Measurements from ENCODE around the gene PBRM1.
A peak's percentile ranks its signal among the peaks of the same experiment; 100 is the strongest.
"Not testable (repeated sequence)": the region's sequence is repeated elsewhere in the genome, so short reads cannot be mapped to it uniquely, and the experiment has no call there.

PBRM1 gene

DNA sequence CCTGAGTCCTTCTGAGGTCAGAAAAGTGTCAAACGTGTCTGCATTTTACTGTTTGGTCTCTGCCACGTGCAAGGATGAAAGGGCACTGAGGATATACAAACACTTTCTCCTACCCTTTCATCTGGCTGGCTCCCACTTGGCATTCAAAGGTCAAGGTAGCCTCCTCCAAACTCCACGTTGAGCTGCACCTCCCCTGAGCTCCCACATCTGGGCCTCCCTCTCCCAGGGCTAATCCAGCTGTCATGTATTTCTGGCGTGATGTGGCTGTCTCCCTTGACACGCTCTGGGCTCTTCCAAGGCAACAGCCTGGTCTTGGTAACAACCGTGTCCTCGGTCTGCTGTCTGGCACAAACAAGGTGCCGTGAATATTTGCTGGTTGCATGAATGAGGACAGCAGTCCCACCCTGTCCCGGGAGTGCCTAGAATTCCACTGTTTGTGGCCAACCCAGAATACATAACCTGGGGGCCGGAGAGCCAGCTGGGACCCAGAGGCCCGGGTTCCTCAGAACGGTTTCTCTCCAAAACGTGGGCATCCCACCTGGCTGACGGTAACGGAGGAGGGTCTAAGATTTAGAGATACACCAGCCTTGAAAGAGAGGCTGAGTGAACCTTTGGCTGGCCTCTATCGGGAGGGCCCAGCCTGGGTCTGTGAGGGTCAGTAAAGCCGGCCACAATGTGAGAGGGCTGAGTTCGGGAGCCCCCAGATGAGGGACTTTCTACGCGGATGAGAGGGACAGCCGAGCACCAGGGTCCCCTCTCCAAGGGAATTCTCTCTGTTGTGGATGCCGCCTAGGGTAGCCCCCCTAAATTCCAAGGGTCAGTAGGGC, 19.1 kb upstream of the PBRM1 start:
- DNase-seq (ENCODE audit: low read depth), result no peak

DNA sequence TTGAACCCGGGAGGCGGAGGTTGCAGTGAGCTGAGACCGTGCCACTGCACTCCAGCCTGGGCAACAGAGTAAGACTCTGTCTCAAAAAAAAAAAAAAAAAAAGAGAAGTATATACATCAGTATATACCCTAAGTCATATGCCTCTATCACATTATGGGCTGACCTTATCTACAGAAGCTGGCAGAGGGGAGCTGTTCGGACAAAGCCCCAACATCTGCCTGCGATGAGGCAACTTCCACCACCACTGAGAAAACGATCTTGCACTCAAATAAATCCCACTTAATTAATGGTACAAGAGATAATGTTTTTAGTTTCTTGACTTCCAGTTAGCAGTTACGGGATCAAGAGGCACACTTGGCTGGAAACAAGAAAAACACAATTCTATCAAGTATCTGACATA, 17.6 kb upstream of the PBRM1 start:
- no peak for DNase-seq (ENCODE audit: low read depth)

DNA sequence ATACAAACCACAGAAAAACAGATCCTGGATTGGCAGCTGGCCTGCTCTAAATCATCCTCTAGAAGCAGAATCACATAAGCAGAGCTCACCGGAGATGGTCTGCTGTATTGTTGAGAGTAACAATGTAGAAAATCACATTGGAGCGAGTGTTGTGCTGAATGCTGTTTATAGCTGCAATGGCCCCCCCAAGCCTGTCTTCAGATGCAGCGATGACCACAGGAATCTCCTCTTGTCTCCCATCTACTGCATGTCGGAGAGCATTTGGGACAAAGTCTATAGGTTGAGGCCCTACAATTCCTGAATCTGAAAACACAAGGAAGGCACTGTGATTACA, 11.9 kb upstream of the PBRM1 start:
- DNase-seq (ENCODE audit: low read depth), result no peak

DNA sequence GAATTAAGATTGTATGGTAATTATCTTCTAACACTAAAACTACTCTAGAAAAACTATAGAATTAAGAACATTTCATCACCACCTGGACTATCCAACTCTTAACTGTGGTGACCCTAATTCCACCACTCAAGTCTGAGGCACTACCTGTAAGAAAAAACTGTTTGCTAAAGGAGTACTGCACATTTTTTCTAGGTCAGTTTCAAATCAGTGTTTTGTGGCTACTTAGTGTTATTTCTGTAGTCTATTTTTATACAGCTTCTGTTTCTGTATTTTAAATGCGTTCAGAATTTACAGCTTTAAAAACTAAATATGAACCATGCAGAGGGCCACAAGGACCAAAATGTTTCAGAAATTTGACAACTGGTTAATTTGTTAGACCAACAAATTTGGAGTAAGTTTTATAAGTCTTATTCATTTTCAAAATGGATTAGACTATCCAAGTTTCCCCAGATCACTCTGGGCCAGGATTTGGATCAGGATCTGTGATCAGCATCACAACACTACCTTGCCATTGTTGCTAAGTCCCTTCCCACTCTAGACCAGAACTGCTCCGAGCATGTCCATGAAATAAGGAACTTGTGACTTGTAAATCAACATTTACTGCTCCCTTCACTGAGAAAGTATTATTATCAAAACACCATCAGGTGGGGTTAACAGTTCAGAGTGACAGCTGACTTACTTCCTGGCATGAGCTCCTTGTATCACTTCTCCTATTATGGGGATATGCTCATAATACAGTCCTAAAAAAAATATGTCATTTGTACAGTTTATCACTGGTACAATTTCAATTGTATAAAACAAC, 11.3 kb upstream of the PBRM1 start:
- no peak for DNase-seq (ENCODE audit: low read depth)

DNA sequence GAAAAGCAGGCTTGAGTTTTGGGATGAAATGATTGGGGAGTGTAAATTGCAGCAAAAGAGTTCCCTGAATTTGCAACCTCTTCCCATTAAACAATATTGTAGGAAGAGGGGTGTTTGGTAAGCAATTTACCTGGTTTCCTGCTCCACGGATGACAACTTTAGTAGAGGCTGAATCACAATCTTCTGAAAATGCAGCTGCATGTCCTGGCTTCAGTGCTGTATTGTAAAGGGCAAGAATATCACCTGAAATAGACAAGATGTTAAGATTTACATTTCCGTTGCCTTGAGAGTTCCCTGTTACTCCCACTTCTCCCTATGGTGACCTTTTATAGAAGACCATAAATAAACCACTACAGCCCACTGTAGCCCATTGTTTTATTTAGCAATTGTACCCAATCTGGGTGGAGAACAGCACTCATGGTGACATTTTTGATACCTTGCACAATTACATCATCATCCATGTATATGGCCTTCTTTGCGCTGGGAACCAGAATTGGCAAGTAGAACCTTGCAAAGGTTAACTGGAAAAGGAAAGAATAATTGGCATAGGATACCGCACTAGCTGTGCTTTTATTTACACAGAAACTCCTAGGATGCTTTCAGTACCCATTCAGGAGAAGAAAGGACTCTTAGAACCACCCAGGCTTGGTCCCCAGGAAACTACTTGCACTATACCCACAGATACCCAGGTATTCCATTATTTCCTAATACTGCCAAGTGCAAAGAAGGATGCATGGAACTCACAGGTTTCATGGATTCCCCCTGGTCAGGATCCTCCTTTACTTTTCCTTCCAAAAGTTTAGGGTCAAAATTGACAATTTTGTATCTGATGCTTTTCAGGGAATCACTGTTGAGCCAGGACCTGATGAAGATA, 10.3 kb upstream of the PBRM1 start:
- no peak for DNase-seq (ENCODE audit: low read depth)

DNA sequence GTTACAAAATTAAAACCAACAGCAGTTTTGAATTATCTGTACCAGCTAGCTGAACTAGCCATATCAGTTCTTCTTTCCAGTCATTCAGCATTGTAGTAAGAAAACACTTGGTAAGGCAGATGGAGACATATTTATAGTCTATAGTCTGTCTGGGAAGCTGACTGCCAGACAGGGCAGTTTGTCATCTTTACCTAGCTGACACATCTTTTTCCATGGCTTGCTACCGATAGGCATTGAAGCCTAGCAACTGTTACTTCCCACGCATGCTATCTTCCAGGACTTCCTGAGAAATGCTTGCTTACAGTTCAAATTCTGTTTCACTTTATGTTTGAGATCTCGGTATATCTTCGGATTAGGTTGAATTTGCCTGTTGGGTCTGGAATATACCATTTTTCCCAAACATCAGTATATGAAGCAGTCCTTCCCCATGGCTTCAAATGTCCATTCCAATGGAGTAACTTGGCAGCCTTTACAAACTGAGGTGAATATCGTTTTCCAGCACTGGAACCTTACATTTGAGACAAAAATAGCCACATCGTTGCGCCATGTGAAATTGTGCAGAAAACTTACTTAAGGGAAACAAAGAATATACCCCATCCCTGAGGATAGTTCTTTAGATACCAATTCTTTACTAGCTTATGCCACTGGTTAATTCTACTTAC, 8.9 kb upstream of the PBRM1 start:
- DNase-seq (ENCODE audit: low read depth), result no peak

DNA sequence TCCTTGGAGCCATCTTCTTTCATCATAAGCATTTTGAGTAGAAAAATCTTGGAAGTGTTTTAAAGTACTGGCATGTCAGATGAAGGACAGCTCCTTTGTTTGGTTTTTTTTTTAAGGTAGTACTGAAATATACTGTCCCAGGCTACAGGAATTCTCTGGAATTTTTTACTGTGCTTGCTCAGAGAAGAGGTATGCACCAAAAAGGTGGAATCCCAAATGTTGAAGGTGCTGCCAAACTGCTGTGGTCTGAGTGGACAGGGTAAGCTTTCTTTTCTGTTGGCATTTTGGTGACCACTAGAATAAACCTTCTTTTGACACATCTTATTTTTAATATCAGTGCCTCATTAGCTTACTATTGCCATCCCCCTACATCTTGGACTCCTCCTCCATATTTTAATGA, 7.4 kb upstream of the PBRM1 start:
- no peak for DNase-seq (ENCODE audit: low read depth)

DNA sequence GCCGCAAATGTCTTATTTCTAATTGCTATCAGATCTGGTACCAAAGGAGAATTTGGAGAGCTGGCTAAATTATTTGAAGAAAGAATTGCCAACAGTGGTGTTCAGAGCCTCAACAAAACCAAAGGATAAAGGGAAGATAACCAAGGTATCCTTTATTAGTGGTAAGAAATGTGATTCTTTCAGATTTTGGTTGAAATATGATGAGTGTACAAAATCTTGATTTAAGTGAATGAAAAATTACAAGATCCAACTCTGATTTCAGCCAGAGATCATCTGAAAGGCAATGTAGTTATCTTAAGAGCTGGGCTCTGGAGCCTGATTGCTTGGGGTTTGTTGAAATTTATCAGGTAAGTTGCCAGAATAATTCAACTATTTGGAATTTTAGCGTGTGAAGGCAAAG, 4.8 kb upstream of the PBRM1 start:
- DNase-seq (ENCODE audit: low read depth), result no peak

DNA sequence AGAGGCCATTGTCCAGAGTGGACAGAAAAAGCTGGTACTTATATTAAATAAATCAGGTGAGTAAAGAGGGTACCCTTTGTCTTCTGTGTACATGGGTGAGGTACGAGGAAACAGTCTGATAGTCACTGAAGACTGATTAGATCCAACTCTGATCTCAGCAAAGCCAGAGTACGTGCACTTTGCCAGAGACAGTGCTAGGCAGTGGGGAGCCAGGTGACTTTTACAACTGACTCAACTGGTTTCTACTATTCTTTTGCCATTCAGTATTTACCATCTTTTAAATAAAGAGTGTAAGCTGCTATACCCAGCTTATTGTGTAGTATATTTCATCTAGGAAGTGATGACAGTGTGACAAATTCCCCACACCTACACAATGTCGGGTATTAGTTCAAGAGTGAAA, 3.4 kb upstream of the PBRM1 start:
- DNase-seq (ENCODE audit: low read depth), result no peak

DNA sequence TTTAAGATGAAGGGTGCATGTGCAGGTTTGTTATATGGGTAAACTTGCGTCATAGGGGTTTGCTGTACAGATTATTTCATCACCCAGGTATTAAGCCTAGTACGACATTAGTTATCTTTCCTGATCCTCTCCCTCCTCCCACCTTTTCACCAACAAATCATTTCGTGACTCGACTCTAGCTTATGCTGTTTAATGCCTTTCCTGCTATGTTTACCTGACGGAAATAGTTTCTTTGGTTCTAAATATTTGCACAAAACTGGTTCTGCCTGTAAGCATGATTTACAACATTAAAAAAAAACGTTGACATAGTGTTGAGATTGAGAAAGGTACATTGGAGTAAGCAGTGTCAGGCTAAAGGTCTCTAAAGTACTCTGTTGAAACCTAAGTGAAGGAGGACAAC, 2.6 kb upstream of the PBRM1 start:
- no peak for DNase-seq (ENCODE audit: low read depth)

DNA sequence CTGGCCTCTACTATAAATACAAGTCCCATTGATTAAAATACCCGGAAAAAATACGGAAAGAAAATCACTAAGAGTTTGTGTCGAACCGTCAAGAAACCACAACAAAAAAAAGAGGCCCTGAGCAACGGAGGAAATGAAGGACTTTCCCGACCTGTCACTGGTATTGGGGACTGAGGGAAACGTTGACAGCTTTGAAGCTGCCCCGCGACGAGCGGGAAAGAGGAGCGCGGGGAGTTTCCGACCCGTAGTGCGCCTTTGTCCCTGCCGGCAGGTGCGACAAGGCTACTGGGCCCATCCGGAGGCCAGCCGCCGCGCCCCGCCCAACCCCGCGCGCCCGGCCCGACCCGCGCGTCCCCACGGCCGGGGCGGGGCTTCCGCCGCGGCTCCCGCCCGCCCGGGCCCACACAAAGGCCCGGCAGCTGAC, 416 bp downstream of the PBRM1 start:
- peak; percentile 39 for DNase-seq (ENCODE audit: low read depth)

DNA sequence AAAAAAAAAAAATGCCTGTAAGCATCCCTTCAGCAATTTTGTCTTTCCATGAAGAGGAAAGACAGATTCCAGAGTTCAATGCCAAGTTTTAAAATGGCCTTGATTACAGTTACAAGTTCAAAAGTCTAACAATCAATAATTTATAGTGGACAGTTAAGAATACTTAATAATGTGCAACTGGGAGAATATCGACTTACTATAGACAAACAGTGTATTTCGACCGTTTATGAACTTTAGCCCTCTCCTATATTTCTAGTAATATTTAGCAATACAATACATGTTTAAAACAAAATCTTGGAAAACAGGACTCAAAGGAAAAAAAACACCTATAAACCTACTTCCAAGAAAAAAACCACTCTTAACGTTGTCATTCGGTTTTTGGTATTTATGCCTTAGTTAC, 1.5 kb downstream of the PBRM1 start:
- no peak for DNase-seq (ENCODE audit: low read depth)

DNA sequence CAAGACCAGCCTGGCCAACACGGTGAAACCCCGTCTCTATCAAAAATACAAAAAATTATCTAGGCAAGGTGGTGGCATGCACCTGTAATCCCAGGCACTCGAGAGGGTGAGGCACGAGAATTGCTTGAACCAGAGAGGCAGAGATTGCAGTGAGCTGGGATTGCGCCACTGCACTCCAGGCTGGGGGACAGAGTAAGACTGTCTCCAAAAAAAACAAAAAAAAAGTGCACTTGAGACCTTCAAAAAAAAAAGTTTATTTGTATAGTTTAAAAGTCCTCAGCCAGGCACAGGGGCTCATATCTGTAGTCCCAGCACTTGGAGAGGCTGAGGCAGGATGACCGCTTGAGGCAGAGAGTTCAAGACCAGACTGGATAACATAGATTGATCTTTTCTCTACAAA, 2.1 kb downstream of the PBRM1 start:
- no peak for DNase-seq (ENCODE audit: low read depth)

DNA sequence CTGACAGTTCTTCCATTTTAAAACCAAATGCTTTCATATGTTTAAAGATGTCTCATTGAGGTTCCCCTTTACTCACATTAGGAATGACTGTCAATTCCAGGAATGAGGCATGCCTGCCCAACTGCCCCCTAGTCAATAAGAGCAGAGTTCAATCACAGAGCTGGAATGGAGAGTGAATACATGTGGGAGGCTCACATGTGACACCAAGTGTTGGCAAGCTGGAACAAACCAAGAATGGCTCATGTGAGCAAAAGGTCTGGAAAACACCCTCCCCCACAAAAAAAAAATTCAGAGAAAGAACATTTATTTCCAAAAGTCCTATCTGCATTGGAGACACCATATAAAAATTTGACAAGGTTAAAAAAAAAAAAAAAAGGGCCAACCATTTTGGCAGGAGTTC, 3.7 kb downstream of the PBRM1 start:
- DNase-seq (ENCODE audit: low read depth), result no peak

DNA sequence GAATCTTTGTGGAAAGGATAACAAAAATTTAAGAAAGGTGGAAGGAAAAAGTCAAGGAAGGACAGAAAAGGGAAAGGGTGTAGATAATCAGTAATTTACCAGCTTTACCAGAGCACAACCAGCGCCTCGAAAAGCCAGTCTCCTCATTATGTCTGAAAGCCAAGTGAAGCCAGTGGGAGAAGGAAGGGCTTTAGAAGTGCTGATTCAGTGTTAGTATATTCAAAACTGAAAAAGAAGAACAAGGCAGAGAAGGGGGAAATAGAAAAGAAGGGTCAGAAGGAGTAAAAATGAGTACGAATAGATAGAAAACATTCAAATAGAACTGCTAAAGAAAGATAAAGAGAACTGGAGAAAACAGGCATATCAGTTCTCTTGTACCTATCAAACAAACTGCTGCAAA, 4.1 kb downstream of the PBRM1 start:
- no peak for DNase-seq (ENCODE audit: low read depth)

DNA sequence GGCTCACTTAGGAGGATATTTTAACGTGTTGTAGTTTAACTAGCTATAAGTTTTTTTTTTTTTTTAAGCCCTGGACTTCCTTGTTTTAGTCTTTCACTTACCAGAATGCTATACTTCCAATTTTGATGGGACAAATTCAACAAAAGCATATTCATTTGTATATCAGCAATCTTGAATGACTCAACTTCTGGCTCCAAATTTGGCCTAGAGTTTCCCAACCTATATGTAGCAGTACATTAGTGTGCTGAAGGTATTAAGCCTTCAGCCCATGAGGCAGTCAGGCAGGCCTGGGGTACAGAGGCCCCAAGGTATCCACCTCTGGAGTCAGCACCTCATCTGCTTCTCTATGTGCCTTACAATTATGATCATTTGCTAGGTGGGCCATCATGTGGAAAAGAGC, 5.9 kb downstream of the PBRM1 start:
- no peak for DNase-seq (ENCODE audit: low read depth)

DNA sequence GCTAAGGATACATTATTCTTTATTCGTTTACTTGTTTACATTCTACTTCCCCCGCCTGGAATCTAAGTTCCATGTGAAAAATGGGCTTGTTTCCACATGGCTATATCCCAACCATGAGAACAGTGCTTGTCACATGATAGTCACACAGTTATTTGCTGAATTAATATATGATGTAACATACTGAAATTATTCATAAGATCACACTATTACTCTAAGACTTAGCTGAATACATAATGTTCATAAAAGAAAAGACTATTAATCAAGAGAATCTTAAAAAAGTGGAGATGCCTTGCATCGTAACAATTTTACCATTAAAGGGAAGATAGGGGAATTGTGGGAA, 6.5 kb downstream of the PBRM1 start:
- no peak for DNase-seq (ENCODE audit: low read depth)

DNA sequence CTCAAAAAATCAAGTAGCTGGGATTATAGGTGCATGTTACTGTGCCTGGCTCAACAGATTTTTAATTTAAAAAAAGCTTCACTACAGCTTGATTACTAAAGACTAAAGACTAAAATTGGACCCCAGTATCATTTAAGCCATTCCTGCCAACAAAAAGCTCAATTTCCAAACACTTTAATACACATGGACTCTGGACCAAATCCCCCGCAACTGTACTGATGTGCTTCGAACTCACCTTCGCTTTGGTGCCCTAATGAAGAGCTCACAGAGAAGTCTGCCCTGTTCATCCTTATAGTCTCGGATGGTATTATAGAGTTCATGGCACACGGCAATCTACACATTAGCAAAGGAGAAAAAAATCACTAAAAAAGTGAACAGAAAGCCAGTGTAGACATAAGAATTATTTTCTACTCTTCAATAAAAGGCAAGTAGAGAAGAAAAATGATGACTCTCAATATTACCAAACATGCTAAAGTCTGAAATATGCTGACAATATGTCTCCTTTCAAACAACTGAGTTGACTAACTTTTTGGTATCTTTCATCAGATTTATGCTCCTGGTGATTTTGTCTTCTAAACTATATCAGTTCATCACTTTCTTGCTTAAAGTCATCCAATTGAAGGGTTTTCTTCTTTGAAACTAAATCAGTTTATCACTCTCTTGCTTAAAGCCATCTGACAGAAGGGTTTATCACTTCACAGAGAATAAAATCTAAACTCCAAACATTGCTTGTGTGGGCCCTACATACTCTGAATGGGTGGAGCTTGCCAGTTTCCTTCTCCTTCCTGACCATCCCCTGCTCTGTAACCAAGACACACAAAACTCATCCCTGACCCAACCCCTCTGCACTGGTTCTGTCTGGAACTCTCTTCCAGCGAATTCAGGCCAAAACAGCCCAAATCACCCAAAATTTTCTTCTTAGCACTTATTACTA, 7.2 kb downstream of the PBRM1 start:
- DNase-seq (ENCODE audit: low read depth), result no peak

DNA sequence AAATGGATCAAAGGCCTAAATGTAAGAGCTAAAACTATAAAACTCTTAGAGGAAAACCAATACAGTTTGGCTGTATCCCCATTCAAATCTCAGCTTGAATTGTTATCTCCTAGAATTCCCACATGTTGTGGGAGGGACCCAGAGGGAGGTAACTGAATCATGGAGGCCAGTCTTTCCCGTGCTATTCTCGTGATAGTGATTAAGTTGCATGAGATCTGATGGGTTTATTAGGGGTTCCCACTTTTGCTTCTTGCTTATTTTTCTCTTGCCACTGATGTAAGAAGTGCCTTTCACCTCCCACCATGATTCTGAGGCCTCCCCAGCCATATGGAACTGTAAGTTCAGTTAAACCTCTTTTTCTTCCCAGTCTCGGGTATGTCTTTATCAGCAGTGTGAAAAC, 9.5 kb downstream of the PBRM1 start:
- DNase-seq (ENCODE audit: low read depth), result not testable (repeated sequence)

DNA sequence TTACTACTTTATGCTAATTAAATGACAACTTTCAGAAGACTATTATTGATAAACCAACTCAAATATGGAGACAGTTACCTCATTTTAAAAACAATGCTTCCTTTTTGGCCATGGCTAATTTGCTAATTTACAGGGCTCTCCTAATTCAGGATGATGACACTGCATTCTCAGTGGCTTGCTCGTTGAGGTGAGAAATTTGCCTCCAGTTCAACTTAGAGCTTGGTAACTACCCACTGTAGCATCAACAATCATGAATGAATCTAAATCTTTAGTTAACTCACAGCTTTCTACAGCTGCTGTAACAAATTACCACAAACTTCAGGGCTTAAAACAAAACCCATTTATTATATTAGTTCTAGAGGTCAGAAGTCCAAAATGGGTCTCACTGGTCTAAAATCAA, 14.0 kb downstream of the PBRM1 start:
- DNase-seq (ENCODE audit: low read depth), result no peak
